ENCODE measurements around the gene KDR.

DNA sequence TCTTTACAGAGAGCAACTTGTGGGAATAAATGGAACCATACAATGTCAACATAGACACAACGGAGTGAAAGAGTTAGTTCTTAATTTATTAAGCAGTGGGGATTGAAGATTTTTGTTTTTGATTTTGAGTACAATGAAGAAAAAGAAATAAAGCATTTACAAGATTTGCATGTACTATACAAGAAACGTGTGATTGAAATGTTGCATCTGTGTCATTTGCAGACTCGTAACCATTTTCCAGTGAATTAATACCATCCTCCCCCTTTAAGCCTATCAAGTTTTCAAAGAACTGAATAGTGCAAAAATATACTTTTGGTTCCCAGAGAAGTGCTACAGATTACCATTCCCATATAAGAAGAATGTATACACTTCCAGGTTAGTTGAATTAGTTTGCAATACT, 8.6 kb upstream of the KDR start:
- no peak for TF ChIP-seq SRF (CRISPR knock-in tag; IDR thresholded peaks at IDR 0.05)
- TF ChIP-seq MAX (CRISPR knock-in tag; IDR thresholded peaks at IDR 0.05), result no peak
- no peak for TF ChIP-seq ZBTB17 (CRISPR knock-in tag; IDR thresholded peaks at IDR 0.05)
- no peak for TF ChIP-seq CTCF (IDR thresholded peaks at IDR 0.05 in 2 of 3, conservative IDR thresholded peaks at IDR 0.05 in 1 of 3; ENCODE audit: insufficient read depth in 2 of 3, low read depth in 1 of 3, low read length in 3 of 3)
- TF ChIP-seq POLR3G (IDR thresholded peaks at IDR 0.05; ENCODE audit: extremely low read depth, insufficient read length, insufficient replicate concordance), result no peak
- no peak for TF ChIP-seq HMG20B (CRISPR knock-in tag; IDR thresholded peaks at IDR 0.05)
- no peak for TF ChIP-seq JUNB (CRISPR knock-in tag; conservative IDR thresholded peaks at IDR 0.05)
- no peak for TF ChIP-seq BRCA1 (IDR thresholded peaks at IDR 0.05)
- no peak for TF ChIP-seq BRCA1 (CRISPR knock-in tag; IDR thresholded peaks at IDR 0.05)
- no peak for TF ChIP-seq EGR1 (conservative IDR thresholded peaks at IDR 0.05)
- no peak for TF ChIP-seq RNF219 (CRISPR knock-in tag; IDR thresholded peaks at IDR 0.05)
- TF ChIP-seq NFRKB (IDR thresholded peaks at IDR 0.05; ENCODE audit: low read depth), result no peak
